ENCODE results near the gene VAV2. TPM values are rescaled to one million over a fixed set of nuclear protein-coding genes. Genes with fewer than 3 reads are reported as not detected.

Gene VAV2
- total RNA-seq, 1 donor from 2014 or later, result 47.0 TPM

- Mint-ChIP-seq H3K27ac (ENCODE audit: unreplicated experiment) (peak overlapping the region; percentile 68), H3K36me3 (ENCODE audit: low read depth) (peaks cover 5% of the 10 kb centered on the region), H3K4me1 (peaks cover 39% of the 10 kb centered on the region), H3K4me3 (peak overlapping the region; percentile 18), H3K9me3 (no peaks in the 10 kb centered on the region), H3K27me3 (ENCODE audit: low read depth) (no peaks in the 10 kb centered on the region)
- no peak for DNase-seq (ENCODE audit: low read depth, low spot score)
- TF ChIP-seq, protein P1, sequence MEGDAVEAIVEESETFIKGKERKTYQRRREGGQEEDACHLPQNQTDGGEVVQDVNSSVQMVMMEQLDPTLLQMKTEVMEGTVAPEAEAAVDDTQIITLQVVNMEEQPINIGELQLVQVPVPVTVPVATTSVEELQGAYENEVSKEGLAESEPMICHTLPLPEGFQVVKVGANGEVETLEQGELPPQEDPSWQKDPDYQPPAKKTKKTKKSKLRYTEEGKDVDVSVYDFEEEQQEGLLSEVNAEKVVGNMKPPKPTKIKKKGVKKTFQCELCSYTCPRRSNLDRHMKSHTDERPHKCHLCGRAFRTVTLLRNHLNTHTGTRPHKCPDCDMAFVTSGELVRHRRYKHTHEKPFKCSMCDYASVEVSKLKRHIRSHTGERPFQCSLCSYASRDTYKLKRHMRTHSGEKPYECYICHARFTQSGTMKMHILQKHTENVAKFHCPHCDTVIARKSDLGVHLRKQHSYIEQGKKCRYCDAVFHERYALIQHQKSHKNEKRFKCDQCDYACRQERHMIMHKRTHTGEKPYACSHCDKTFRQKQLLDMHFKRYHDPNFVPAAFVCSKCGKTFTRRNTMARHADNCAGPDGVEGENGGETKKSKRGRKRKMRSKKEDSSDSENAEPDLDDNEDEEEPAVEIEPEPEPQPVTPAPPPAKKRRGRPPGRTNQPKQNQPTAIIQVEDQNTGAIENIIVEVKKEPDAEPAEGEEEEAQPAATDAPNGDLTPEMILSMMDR (conservative IDR thresholded peaks at IDR 0.05), result no peak
Measured at GRCh38 chr9:133854765-133855164, 137.4 kb downstream of the VAV2 start.

- H3K27ac Mint-ChIP-seq (ENCODE audit: unreplicated experiment), result no peak overlapping the region
- TF ChIP-seq, protein P1 (conservative IDR thresholded peaks at IDR 0.05), result no peak
- H3K27me3 Mint-ChIP-seq (ENCODE audit: low read depth), result no peaks in the 10 kb centered on the region
- H3K36me3 Mint-ChIP-seq (ENCODE audit: low read depth), result peaks cover 5% of the 10 kb centered on the region
- DNase-seq (ENCODE audit: low read depth, low spot score), result no peak
- H3K4me1 Mint-ChIP-seq, result peaks cover 43% of the 10 kb centered on the region
- no peaks in the 10 kb centered on the region for H3K9me3 Mint-ChIP-seq
- H3K4me3 Mint-ChIP-seq, result no peak overlapping the region
Measured at GRCh38 chr9:133854048-133854447, 138.1 kb downstream of the VAV2 start.

DNA sequence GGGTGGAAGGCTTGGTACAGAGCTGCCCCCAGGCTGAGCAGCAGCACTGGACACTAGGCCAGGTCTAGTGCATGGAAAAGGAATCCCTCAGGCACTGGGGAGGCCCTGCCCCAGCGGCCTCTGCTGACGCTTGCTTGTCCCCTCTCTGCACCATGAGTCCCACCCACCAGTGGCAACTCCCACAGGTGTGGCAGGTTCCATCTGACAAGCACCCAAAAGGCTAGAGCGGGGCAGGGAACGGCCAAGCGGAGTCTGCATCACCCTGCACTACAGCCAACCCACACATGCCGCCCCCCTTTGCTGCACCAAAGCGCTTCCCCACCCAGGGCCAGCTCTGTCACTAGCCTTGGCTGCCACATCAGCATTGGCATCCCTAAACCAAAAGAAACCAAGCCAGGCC is 138.8 kb downstream of the VAV2 start:
- Mint-ChIP-seq H3K4me1 (peaks cover 40% of the 10 kb centered on the region), H3K27me3 (ENCODE audit: low read depth) (no peaks in the 10 kb centered on the region), H3K27ac (ENCODE audit: unreplicated experiment) (no peak overlapping the region), H3K9me3 (no peaks in the 10 kb centered on the region), H3K4me3 (no peak overlapping the region), H3K36me3 (ENCODE audit: low read depth) (peaks cover 5% of the 10 kb centered on the region)
- no peak for DNase-seq (ENCODE audit: low read depth, low spot score)
- TF ChIP-seq, protein P1 (conservative IDR thresholded peaks at IDR 0.05), result no peak

- Mint-ChIP-seq H3K27ac (ENCODE audit: unreplicated experiment) (no peak overlapping the region), H3K27me3 (ENCODE audit: low read depth) (no peaks in the 10 kb centered on the region), H3K36me3 (ENCODE audit: low read depth) (peaks cover 5% of the 10 kb centered on the region), H3K4me3 (no peak overlapping the region), H3K4me1 (peaks cover 33% of the 10 kb centered on the region), H3K9me3 (no peaks in the 10 kb centered on the region)
- TF ChIP-seq, protein P1 (conservative IDR thresholded peaks at IDR 0.05), result no peak
- DNase-seq (ENCODE audit: low read depth, low spot score), result no peak
Measured at GRCh38 chr9:133852431-133852830, 139.7 kb downstream of the VAV2 start.

DNA sequence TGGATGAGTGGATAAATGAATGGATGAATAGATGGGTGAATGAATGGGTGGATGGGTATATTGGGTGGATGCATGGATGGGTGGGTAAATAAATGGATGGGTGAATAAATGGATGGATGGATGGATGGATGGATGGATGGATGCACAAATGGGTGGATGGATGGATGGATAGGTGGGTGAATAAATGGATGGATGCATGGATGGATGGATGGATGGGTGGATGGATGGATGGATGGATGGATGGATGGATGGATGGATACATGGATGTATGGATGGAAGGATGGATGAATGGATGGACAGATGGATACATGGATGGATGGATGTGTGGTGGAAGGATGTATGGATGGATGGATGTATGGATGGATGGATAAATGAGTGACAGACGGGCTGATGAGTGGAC is 140.4 kb downstream of the VAV2 start:
- Mint-ChIP-seq H3K9me3 (no peaks in the 10 kb centered on the region), H3K27me3 (ENCODE audit: low read depth) (no peaks in the 10 kb centered on the region), H3K36me3 (ENCODE audit: low read depth) (peaks cover 5% of the 10 kb centered on the region), H3K27ac (ENCODE audit: unreplicated experiment) (no peak overlapping the region), H3K4me3 (peak overlapping the region; percentile 23), H3K4me1 (peaks cover 26% of the 10 kb centered on the region)
- DNase-seq (ENCODE audit: low read depth, low spot score), result no peak
- TF ChIP-seq, protein P1 (conservative IDR thresholded peaks at IDR 0.05), result no peak

DNA sequence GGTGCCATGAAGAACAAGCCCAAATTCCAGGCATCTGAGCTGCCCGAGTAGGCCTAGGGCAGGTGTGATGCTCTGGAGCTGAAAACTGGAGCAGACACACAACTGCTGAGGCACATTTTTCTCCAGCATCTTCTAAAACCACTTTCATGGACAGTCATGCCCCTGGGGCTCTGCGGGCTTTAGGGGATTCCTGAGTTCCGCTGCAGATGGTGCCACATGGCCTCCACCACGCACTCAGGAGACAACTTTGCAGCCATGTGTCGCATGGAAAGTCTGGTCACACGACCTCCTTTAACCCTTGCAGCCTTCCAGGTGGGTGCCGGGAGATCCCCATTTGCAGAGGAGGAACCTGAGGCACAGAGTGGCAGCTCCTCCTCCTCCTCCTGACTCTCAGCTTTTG is 141.2 kb downstream of the VAV2 start:
- Mint-ChIP-seq H3K9me3 (no peaks in the 10 kb centered on the region), H3K4me1 (peaks cover 21% of the 10 kb centered on the region), H3K36me3 (ENCODE audit: low read depth) (peaks cover 5% of the 10 kb centered on the region), H3K27me3 (ENCODE audit: low read depth) (no peaks in the 10 kb centered on the region), H3K27ac (ENCODE audit: unreplicated experiment) (no peak overlapping the region), H3K4me3 (no peak overlapping the region)
- DNase-seq (ENCODE audit: low read depth, low spot score), result no peak
- TF ChIP-seq, protein P1 (conservative IDR thresholded peaks at IDR 0.05), result no peak
